Mesendoderm (in vitro differentiated cells): ENCODE data around the gene GNG7.

Experiments
- DNase-seq: peaks from one replicate; pipeline ENCODE4 v3.0.0; 2013
- H2AK5ac ChIP-seq: 2 replicates; pipeline ENCODE4 v1.6.1; 2013; ENCODE audit warnings: low read length, inconsistent platforms
- H2BK120ac ChIP-seq: 2 replicates; pipeline ENCODE4 v1.6.1; 2013; ENCODE audit warnings: low read depth, mild to moderate bottlenecking, low read length, moderate library complexity, mixed read lengths
- H2BK15ac ChIP-seq: replicated peaks from 2 replicates; pipeline ENCODE4 v1.6.1; 2013; ENCODE audit warnings: low read depth, mild to moderate bottlenecking, moderate library complexity
- H2BK5ac ChIP-seq: 2 replicates; pipeline ENCODE4 v1.6.1; 2013; ENCODE audit warnings: low read length, inconsistent platforms
- H3K18ac ChIP-seq: 2 replicates; pipeline ENCODE4 v1.6.1; 2013; ENCODE audit warnings: mild to moderate bottlenecking, low read length, mixed read lengths
- H3K23ac ChIP-seq: one replicate; pipeline ENCODE4 v1.6.1; 2013; ENCODE audit warnings: low read length
- H3K27ac ChIP-seq: 2 replicates; pipeline ENCODE4 v1.5.1; 2013; ENCODE audit warnings: low read depth, mild to moderate bottlenecking, inconsistent platforms, low read length, moderate library complexity
- H3K27me3 ChIP-seq: 2 replicates; pipeline ENCODE4 v1.6.1; 2013; ENCODE audit warnings: low read length, control low read depth, mild to moderate bottlenecking, inconsistent platforms; ENCODE audit not compliant: insufficient read depth, poor library complexity
- H3K36me3 ChIP-seq: 2 replicates; pipeline ENCODE4 v1.6.1; 2013; ENCODE audit warnings: low read length, inconsistent platforms; ENCODE audit not compliant: control insufficient read depth, insufficient read depth
- H3K4ac ChIP-seq: one replicate; pipeline ENCODE4 v1.6.1; 2013; ENCODE audit warnings: low read depth, mild to moderate bottlenecking, low read length, moderate library complexity
- H3K4me1 ChIP-seq: 2 replicates; pipeline ENCODE4 v1.6.1; 2013; ENCODE audit warnings: low read depth, low read length, inconsistent platforms; ENCODE audit not compliant: control insufficient read depth
- H3K4me2 ChIP-seq: 2 replicates; pipeline ENCODE4 v1.6.1; 2013; ENCODE audit warnings: low read length
- H3K4me3 ChIP-seq: 2 replicates; pipeline ENCODE4 v1.5.1; 2013; ENCODE audit warnings: mild to moderate bottlenecking, low read length
- H3K56ac ChIP-seq: one replicate; pipeline ENCODE4 v1.6.1; 2013; ENCODE audit warnings: low read length
- H3K79me1 ChIP-seq: 2 replicates; pipeline ENCODE4 v1.6.1; 2013; ENCODE audit warnings: low read length, inconsistent platforms
- H3K79me2 ChIP-seq: 2 replicates; pipeline ENCODE4 v1.6.1; 2013; ENCODE audit warnings: mild to moderate bottlenecking, low read length; ENCODE audit not compliant: control insufficient read depth, insufficient read depth
- H3K9ac ChIP-seq: 2 replicates; pipeline ENCODE4 v1.6.1; 2013; ENCODE audit warnings: low read length, inconsistent platforms
- H4K5ac ChIP-seq: one replicate; pipeline ENCODE4 v1.6.1; 2013; ENCODE audit warnings: low read length
- H4K8ac ChIP-seq: one replicate; pipeline ENCODE4 v1.6.1; 2013; ENCODE audit warnings: low read depth, mild to moderate bottlenecking, control low read depth, low read length, moderate library complexity
- WGBS: extraction: QIAGEN DNeasy Blood & Tissue Kit; methylation state at CpG from one replicate; pipeline ENCODE4 v1.1.7; 2013; ENCODE audit warnings: low lambda C conversion rate, missing lambda C conversion rate; ENCODE audit not compliant: insufficient coverage; ENCODE audit errors: extremely low coverage; 5-methylcytosine and 5-hydroxymethylcytosine counted together

Gene GNG7

DNA sequence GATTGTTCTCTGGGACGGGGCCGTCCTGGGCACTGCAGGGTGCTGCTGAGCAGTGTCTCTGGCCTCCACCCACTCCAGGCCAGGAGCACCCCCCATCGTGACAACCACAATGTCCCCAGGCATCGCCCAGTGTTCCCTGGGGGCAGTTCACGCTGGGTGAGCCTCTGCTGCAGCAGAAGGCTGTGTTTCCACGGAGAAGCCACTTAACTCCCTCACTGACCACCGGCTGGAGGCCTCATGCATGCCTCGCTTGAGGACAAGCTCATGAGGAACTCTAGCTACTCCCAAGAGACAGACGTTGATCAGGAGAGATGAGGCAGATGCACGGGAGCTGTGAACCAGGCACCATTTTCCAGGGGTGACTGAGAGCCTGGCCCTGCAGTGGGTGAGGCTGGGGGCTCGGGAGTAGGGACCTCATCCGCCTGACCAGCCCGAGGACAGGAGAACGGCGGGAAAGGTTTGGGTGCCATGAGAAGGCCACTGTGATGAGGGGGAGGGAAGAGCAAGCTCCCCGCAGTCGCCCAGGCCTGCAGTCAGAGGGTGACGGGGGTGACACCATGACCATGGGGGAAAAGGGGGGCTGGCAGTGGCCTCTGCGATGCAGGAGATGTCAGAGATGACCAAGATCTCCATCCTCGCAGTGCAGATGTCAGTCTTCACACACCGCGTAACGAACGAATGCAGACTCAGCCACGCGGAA is 32.2 kb upstream of the GNG7 start:
- no peak overlapping the region for H2BK5ac ChIP-seq
- H3K79me2 ChIP-seq, result no peaks in the 10 kb centered on the region
- H3K18ac ChIP-seq, result no peak overlapping the region
- no peak overlapping the region for H4K8ac ChIP-seq
- H3K4me1 ChIP-seq, result no peaks in the 10 kb centered on the region
- peaks cover 2% of the 10 kb centered on the region for H3K36me3 ChIP-seq
- H2AK5ac ChIP-seq, result no peak overlapping the region
- no peak overlapping the region for H3K56ac ChIP-seq
- no peak overlapping the region for H3K4me2 ChIP-seq
- H3K4ac ChIP-seq, result no peak overlapping the region
- H3K23ac ChIP-seq, result no peak overlapping the region
- no peak overlapping the region for H2BK15ac ChIP-seq
- no peak overlapping the region for H4K5ac ChIP-seq
- no peak for DNase-seq
- H2BK120ac ChIP-seq, result no peak overlapping the region
- no CpG with 5 or more reads among the region's 26 CpGs for WGBS
- peaks cover 2% of the 10 kb centered on the region for H3K79me1 ChIP-seq
- no peak overlapping the region for H3K9ac ChIP-seq
- no peak overlapping the region for H3K27ac ChIP-seq
- no peaks in the 10 kb centered on the region for H3K27me3 ChIP-seq
- no peak overlapping the region for H3K4me3 ChIP-seq

DNA sequence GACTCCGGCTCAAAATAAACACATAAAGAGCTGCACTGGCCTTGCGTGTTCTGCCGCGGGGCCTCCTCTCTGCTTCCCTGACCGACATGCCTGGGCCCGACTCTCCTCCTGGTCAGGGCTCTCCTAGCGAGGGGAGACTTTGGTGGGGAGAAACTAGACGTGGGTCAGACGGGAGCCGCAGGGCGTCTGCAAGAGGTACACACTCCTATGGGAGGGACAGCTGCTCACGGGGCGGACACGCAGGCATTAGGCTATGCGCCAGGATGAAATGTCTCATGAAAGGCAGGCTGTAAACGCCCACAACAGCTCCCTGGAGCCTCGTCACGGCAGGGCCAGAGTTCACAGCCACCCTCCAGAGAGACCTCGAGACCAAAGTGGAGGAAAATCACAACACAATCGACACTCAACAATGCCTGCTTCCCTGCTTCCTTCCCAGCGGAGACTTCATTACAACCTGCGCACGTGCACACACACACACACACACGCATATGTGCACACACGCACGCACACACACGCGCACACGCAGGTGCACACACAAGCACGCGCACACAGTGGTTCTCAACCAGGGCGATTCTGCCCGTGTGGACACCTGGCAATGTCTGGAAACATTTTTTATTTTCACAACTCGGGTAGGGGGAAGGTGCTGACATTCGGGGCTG is 31.6 kb upstream of the GNG7 start:
- Histone ChIP-seq H3K79me1 (peaks cover 2% of the 10 kb centered on the region), H3K4me2 (no peak overlapping the region), H4K8ac (no peak overlapping the region), H3K23ac (no peak overlapping the region), H3K4me3 (no peak overlapping the region), H4K5ac (no peak overlapping the region), H2AK5ac (no peak overlapping the region), H2BK120ac (no peak overlapping the region), H2BK5ac (no peak overlapping the region), H3K9ac (no peak overlapping the region), H3K4me1 (no peaks in the 10 kb centered on the region), H3K27me3 (no peaks in the 10 kb centered on the region), H3K27ac (no peak overlapping the region), H3K18ac (no peak overlapping the region), H3K4ac (no peak overlapping the region), H3K79me2 (no peaks in the 10 kb centered on the region), H3K36me3 (peaks cover 2% of the 10 kb centered on the region), H3K56ac (no peak overlapping the region), H2BK15ac (no peak overlapping the region)
- DNase-seq, result no peak
- WGBS, result no CpG with 5 or more reads among the region's 35 CpGs

DNA sequence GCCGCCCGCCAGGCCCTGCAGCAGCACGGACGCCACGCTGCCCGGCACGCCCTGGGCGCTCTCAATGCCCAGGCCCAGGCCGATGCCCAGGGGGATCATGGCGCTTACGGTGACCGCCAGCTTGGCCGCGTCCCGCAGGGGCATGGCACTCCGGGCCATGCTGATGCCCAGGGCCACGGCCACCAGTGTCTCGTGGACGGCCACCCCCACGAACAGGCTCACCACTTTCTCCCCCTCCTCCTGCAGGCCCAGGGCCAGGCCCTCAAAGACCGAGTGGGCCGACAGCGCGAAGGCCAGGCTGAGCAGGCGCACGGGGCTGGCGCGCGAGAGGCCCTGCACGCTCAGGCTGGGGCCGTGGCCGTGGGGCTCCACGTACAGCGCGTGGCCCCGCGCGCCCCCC is 30.4 kb upstream of the GNG7 start:
- no peak overlapping the region for H3K4ac ChIP-seq
- no peak for DNase-seq
- no peaks in the 10 kb centered on the region for H3K27me3 ChIP-seq
- peaks cover 2% of the 10 kb centered on the region for H3K36me3 ChIP-seq
- H3K18ac ChIP-seq, result no peak overlapping the region
- no peak overlapping the region for H2BK5ac ChIP-seq
- no peak overlapping the region for H4K8ac ChIP-seq
- no peak overlapping the region for H3K56ac ChIP-seq
- H2BK120ac ChIP-seq, result no peak overlapping the region
- no peak overlapping the region for H3K23ac ChIP-seq
- H4K5ac ChIP-seq, result no peak overlapping the region
- H3K4me3 ChIP-seq, result no peak overlapping the region
- no peak overlapping the region for H3K4me2 ChIP-seq
- no peaks in the 10 kb centered on the region for H3K79me2 ChIP-seq
- H2BK15ac ChIP-seq, result no peak overlapping the region
- H3K9ac ChIP-seq, result no peak overlapping the region
- H3K27ac ChIP-seq, result no peak overlapping the region
- H2AK5ac ChIP-seq, result no peak overlapping the region
- no CpG with 5 or more reads among the region's 38 CpGs for WGBS
- H3K4me1 ChIP-seq, result no peaks in the 10 kb centered on the region
- no peaks in the 10 kb centered on the region for H3K79me1 ChIP-seq

DNA sequence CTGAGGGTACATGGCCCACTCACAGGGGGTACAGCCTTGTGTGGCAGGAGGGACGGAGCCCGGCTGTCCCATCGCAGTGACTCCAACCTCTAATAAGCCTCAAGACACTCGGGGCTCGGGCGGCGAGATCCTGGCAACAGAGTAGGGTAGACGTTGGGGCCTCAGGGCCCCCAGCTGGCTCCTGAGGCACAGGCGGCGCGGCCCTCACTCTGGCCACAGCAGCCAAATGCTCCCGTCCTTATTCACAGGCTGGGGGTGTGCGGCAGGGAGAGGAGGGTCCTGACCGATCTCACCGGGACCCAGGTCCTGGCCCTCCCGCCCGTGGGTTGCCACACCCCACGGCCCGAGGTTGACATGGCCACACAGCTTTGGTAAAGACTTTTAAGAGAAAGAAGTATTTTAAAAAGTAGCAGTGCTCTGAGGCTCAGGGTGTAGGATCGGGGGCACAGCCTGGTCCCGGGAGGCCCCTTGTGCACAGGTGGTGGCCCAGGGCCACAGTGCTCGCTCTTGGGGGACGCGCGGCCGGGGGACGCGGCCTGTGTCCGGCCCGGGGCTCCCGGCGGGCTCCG is 29.7 kb upstream of the GNG7 start:
- H3K4me2 ChIP-seq, result no peak overlapping the region
- H2AK5ac ChIP-seq, result no peak overlapping the region
- H3K4me3 ChIP-seq, result no peak overlapping the region
- no peak overlapping the region for H4K8ac ChIP-seq
- H3K79me1 ChIP-seq, result no peaks in the 10 kb centered on the region
- H3K27ac ChIP-seq, result no peak overlapping the region
- H3K27me3 ChIP-seq, result no peaks in the 10 kb centered on the region
- no peak overlapping the region for H3K9ac ChIP-seq
- H3K18ac ChIP-seq, result no peak overlapping the region
- H2BK15ac ChIP-seq, result no peak overlapping the region
- no peak overlapping the region for H3K23ac ChIP-seq
- H3K4me1 ChIP-seq, result no peaks in the 10 kb centered on the region
- H3K36me3 ChIP-seq, result peaks cover 2% of the 10 kb centered on the region
- H2BK120ac ChIP-seq, result no peak overlapping the region
- no peak overlapping the region for H2BK5ac ChIP-seq
- no peak overlapping the region for H3K56ac ChIP-seq
- no peak overlapping the region for H4K5ac ChIP-seq
- DNase-seq, result no peak
- no peak overlapping the region for H3K4ac ChIP-seq
- no peaks in the 10 kb centered on the region for H3K79me2 ChIP-seq
- WGBS, result no CpG with 5 or more reads among the region's 33 CpGs

DNA sequence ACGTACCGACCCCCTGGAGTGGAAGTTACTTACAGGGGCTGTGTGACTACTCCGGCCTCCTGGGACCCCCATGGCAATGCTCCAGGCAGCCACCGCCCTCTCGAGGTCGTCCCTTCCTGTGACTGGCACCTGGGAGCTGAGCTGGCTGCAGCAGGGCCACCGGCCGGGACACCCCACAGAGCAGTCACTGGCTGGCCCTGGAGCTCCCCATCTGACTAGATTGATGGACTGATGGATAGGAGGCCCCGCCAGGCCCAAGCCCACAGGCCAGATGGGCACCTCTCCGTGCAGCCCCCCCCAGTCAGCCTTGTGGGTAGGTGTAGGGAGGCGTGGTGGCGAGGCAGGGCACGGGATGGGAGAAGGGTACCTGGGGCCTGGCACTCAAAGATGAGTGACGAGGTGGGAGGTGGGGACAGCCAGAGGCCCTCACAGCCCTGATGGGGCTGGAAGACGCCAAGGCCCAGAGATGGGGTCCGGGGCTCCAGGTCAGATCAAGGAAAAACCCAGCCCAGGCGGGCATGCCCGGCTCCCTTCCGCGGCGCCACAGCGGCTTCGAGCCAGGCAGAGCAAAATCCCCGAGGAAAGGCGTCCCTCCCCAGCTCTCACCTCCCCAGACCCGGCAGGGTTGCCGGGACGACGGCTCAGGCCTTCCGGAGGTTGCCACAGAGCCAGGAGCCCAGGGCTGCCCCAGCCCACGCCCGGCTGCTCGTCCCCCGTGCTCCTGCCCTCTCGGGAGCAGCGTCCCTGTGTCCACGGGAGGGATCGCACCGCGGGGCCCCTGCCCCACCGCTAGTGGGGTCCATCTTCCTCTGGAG is 28.9 kb upstream of the GNG7 start:
- Histone ChIP-seq H3K79me1 (no peaks in the 10 kb centered on the region), H2BK120ac (no peak overlapping the region), H3K23ac (no peak overlapping the region), H3K4me1 (no peaks in the 10 kb centered on the region), H2BK15ac (no peak overlapping the region), H3K27ac (no peak overlapping the region), H4K5ac (no peak overlapping the region), H3K4ac (no peak overlapping the region), H3K4me3 (no peak overlapping the region), H3K4me2 (no peak overlapping the region), H4K8ac (no peak overlapping the region), H3K9ac (no peak overlapping the region), H3K56ac (no peak overlapping the region), H2BK5ac (no peak overlapping the region), H3K79me2 (no peaks in the 10 kb centered on the region), H3K27me3 (no peaks in the 10 kb centered on the region), H3K18ac (no peak overlapping the region), H2AK5ac (no peak overlapping the region), H3K36me3 (no peaks in the 10 kb centered on the region)
- DNase-seq, result no peak
- no CpG with 5 or more reads among the region's 41 CpGs for WGBS
